Neural cell (in vitro differentiated cells): Measurements from ENCODE around the gene ANO4. TPM values are rescaled to one million over a fixed set of nuclear protein-coding genes. Genes with fewer than 3 reads are reported as not detected.

Experiments
- H2AFZ ChIP-seq: fragments of 200-600, 300-800 bp; sonication (generic), shearing (Covaris generic); 2 replicates; pipeline ENCODE4 v1.6.0; 2014; ENCODE audit warnings: low read depth, mild to moderate bottlenecking, antibody characterized with exemption, low read length, moderate library complexity
- H3F3A ChIP-seq: fragments of 200-600 bp; shearing (Covaris generic); 2 replicates; pipeline ENCODE4 v1.6.1; 2016; ENCODE audit warnings: mild to moderate bottlenecking, moderate library complexity, mixed read lengths, antibody characterized with exemption, low read length; ENCODE audit not compliant: insufficient read depth, poor library complexity, severe bottlenecking
- H3K27ac ChIP-seq: fragments of 200-600, 300-800 bp; sonication (generic), shearing (Covaris generic); 2 replicates; pipeline ENCODE4 v1.5.1; 2014; ENCODE audit warnings: mild to moderate bottlenecking, low read length, moderate library complexity
- H3K27me3 ChIP-seq: fragments of 300-800, 200-600 bp; sonication (generic), shearing (Covaris generic); 2 replicates; pipeline ENCODE4 v1.6.0; 2014; ENCODE audit warnings: mild to moderate bottlenecking, low read depth, low read length, moderate library complexity; ENCODE audit not compliant: insufficient read depth
- H3K36me3 ChIP-seq: fragments of 300-800, 200-600 bp; sonication (generic), shearing (Covaris generic); 2 replicates; pipeline ENCODE4 v1.5.1; 2014; ENCODE audit warnings: mild to moderate bottlenecking, antibody characterized with exemption, low read length, moderate library complexity; ENCODE audit not compliant: insufficient read depth
- H3K4me2 ChIP-seq: fragments of 300-800, 200-600 bp; sonication (generic), shearing (Covaris generic); 2 replicates; pipeline ENCODE4 v1.6.0; 2014; ENCODE audit warnings: mild to moderate bottlenecking, low read length
- H3K4me3 ChIP-seq: fragments of 300-800, 200-600 bp; sonication (generic), shearing (Covaris generic); 2 replicates; pipeline ENCODE4 v1.5.1; 2014; ENCODE audit warnings: mild to moderate bottlenecking, low read length, moderate library complexity
- H3K79me2 ChIP-seq: fragments of 200-600 bp; shearing (Covaris generic); replicated peaks from 2 replicates; pipeline ENCODE4 v1.6.0; 2014; ENCODE audit warnings: mild to moderate bottlenecking, low read length, moderate library complexity; ENCODE audit not compliant: insufficient read depth
- H3K9ac ChIP-seq: fragments of 300-800, 200-600 bp; sonication (generic), shearing (Covaris generic); 2 replicates; pipeline ENCODE4 v1.6.1; 2016; ENCODE audit warnings: mild to moderate bottlenecking, low read length, mixed read lengths
- H3K9me2 ChIP-seq: fragments of 200-600 bp; shearing (Covaris generic); 2 replicates; pipeline ENCODE4 v1.6.1; 2016; ENCODE audit warnings: mild to moderate bottlenecking, low read length, mixed read lengths; ENCODE audit not compliant: insufficient read depth
- H3K9me3 ChIP-seq: fragments of 200-600, 300-800 bp; sonication (generic), shearing (Covaris generic); 2 replicates; pipeline ENCODE4 v1.6.1; 2016; ENCODE audit warnings: mild to moderate bottlenecking, mixed run types, low read length, moderate library complexity, mixed read lengths
- H4K20me1 ChIP-seq: fragments of 200-600 bp; shearing (Covaris generic); 2 replicates; pipeline ENCODE4 v1.6.1; 2016; ENCODE audit warnings: mild to moderate bottlenecking, mixed run types; ENCODE audit not compliant: insufficient read depth
- EP300 ChIP-seq: fragments of 450-650 bp; conservative IDR thresholded peaks from 2 replicates; pipeline ENCODE4 v1.6.1; 2014; ENCODE audit warnings: antibody characterized with exemption, mild to moderate bottlenecking, moderate library complexity; ENCODE audit not compliant: poor library complexity, severe bottlenecking
- EZH2 ChIP-seq: fragments of 200-600, 300-800 bp; shearing (Covaris generic), sonication (generic); IDR thresholded peaks from 2 replicates; pipeline ENCODE4 v1.6.1; 2014; ENCODE audit warnings: antibody characterized with exemption, low read length, borderline replicate concordance, mild to moderate bottlenecking; ENCODE audit not compliant: insufficient read depth, poor library complexity, severe bottlenecking
- MXI1 ChIP-seq: fragments of 450-650 bp; conservative IDR thresholded peaks from 2 replicates; pipeline ENCODE4 v1.6.1; 2014; ENCODE audit warnings: antibody characterized with exemption, mild to moderate bottlenecking; ENCODE audit not compliant: poor library complexity, severe bottlenecking
- POLR2AphosphoS5 ChIP-seq: IDR thresholded peaks from 2 replicates; pipeline ENCODE4 v1.6.1; 2012
- RAD21 ChIP-seq: fragments of 450-650 bp; conservative IDR thresholded peaks from 2 replicates; pipeline ENCODE4 v1.6.1; 2014; ENCODE audit warnings: antibody characterized with exemption, mild to moderate bottlenecking, moderate library complexity
- SMC3 ChIP-seq: fragments of 450-650 bp; conservative IDR thresholded peaks from 2 replicates; pipeline ENCODE4 v1.6.1; 2014; ENCODE audit warnings: antibody characterized with exemption, mild to moderate bottlenecking, moderate library complexity; ENCODE audit not compliant: poor library complexity
- TAF1 ChIP-seq: IDR thresholded peaks from 2 replicates; pipeline ENCODE4 v1.6.1; 2012; ENCODE audit warnings: low read depth
- polyA plus RNA-seq: library from polyadenylated mRNA; depleted of rRNA; stranded (reverse); fragments of >200 nt; gene quantifications from 2 replicates; pipeline ENCODE4 v1.2.3, GENCODE V29; 2014
- TF ChIP-seq, protein P1 (sequence below): fragments of 450-650 bp; IDR thresholded peaks from 2 replicates; pipeline ENCODE4 v1.5.1; 2014; ENCODE audit warnings: antibody characterized with exemption, mild to moderate bottlenecking, moderate library complexity; ENCODE audit not compliant: poor library complexity, severe bottlenecking
- TF ChIP-seq, protein P2 (sequence below): IDR thresholded peaks from 2 replicates; pipeline ENCODE4 v1.6.1; 2012; ENCODE audit warnings: borderline replicate concordance

Gene ANO4
- polyA plus RNA-seq, 1 donor from 2014 or later = 11.1 TPM

DNA sequence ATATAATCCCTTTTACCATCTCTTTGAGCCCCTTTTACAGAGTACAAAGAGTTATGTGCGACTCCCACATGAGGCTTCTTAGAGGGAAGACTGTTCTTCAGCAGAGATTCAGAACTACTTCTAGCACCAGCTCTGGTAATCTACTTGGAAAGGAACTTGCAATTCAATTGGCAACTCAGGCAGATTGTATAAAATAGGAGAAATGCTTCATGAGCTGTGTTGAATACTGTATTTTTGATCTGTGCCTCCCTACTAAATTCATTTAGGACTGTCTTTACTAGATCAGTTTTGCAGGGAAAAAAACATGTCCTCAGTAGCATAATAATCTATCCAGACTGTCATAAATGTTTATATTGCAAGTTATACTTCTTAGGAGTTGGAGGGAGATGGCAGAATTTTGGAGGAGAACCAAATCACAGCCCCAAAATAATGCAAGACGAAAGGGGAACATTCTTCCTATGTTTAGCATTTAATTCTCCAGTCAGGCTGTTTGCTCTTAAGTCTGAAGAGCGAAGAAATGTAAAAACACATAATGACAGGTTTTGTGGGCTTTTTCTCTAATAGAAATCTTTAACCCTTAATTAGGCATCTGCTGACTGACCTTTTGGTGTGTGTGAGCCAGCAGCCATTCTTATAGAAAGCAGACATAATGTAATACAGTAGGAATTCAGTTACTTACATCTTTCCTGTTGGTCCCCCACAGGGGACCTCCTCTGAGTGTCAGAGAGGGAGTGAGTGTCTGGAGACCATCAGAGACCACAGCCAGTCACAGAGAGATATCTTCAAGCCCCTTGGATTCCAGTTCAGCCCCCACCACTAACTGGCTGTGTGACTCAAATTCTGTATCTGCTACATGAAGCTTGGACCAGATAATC is 3.9 kb downstream of the ANO4 start:
- Histone ChIP-seq H3K4me2 (no peak overlapping the region), H3K27ac (no peak overlapping the region), H3K9me3 (no peaks in the 10 kb centered on the region), H3K9me2 (no peaks in the 10 kb centered on the region), H3K27me3 (no peaks in the 10 kb centered on the region), H3K4me3 (no peak overlapping the region), H3K36me3 (no peaks in the 10 kb centered on the region), H3K9ac (no peak overlapping the region), H2AFZ (no peak overlapping the region), H4K20me1 (no peaks in the 10 kb centered on the region), H3K79me2 (no peaks in the 10 kb centered on the region), H3F3A (no peaks in the 10 kb centered on the region)
- TF ChIP-seq, protein P1, sequence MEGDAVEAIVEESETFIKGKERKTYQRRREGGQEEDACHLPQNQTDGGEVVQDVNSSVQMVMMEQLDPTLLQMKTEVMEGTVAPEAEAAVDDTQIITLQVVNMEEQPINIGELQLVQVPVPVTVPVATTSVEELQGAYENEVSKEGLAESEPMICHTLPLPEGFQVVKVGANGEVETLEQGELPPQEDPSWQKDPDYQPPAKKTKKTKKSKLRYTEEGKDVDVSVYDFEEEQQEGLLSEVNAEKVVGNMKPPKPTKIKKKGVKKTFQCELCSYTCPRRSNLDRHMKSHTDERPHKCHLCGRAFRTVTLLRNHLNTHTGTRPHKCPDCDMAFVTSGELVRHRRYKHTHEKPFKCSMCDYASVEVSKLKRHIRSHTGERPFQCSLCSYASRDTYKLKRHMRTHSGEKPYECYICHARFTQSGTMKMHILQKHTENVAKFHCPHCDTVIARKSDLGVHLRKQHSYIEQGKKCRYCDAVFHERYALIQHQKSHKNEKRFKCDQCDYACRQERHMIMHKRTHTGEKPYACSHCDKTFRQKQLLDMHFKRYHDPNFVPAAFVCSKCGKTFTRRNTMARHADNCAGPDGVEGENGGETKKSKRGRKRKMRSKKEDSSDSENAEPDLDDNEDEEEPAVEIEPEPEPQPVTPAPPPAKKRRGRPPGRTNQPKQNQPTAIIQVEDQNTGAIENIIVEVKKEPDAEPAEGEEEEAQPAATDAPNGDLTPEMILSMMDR = no peak
- TF ChIP-seq, protein P2, sequence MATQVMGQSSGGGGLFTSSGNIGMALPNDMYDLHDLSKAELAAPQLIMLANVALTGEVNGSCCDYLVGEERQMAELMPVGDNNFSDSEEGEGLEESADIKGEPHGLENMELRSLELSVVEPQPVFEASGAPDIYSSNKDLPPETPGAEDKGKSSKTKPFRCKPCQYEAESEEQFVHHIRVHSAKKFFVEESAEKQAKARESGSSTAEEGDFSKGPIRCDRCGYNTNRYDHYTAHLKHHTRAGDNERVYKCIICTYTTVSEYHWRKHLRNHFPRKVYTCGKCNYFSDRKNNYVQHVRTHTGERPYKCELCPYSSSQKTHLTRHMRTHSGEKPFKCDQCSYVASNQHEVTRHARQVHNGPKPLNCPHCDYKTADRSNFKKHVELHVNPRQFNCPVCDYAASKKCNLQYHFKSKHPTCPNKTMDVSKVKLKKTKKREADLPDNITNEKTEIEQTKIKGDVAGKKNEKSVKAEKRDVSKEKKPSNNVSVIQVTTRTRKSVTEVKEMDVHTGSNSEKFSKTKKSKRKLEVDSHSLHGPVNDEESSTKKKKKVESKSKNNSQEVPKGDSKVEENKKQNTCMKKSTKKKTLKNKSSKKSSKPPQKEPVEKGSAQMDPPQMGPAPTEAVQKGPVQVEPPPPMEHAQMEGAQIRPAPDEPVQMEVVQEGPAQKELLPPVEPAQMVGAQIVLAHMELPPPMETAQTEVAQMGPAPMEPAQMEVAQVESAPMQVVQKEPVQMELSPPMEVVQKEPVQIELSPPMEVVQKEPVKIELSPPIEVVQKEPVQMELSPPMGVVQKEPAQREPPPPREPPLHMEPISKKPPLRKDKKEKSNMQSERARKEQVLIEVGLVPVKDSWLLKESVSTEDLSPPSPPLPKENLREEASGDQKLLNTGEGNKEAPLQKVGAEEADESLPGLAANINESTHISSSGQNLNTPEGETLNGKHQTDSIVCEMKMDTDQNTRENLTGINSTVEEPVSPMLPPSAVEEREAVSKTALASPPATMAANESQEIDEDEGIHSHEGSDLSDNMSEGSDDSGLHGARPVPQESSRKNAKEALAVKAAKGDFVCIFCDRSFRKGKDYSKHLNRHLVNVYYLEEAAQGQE = no peak
- TF ChIP-seq TAF1 (no peak), MXI1 (no peak), POLR2AphosphoS5 (no peak), SMC3 (no peak), EZH2 (no peak), EP300 (no peak), RAD21 (no peak)

DNA sequence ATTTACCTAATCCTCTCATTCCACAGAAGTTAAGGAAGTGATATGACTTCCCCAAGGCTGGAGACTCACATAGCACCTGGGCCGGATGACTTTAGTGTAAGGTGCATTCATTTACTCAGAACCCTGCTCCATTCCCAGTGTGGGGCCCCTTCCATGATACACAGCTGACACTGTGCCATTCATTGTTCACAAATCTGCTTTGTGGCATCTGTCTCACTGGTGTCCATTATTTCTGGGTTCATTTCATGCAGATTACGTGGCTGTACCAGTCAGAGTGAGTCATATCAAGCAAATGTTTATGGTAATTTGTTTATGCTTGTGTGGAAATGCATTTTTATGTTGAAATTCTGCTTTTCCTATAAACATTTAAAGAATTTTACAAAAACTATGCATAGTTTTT is 5.2 kb downstream of the ANO4 start:
- H2AFZ ChIP-seq = no peak overlapping the region
- TF ChIP-seq SMC3 (no peak), MXI1 (no peak), EZH2 (no peak), RAD21 (no peak), TAF1 (no peak), POLR2AphosphoS5 (no peak)
- TF ChIP-seq, protein P2 = no peak
- TF ChIP-seq, protein P1 = no peak
- H3K27ac ChIP-seq = no peak overlapping the region
- H3K9me2 ChIP-seq = no peaks in the 10 kb centered on the region
- no peaks in the 10 kb centered on the region for H3K79me2 ChIP-seq
- no peak overlapping the region for H3K4me3 ChIP-seq
- H3K27me3 ChIP-seq = no peaks in the 10 kb centered on the region
- H3K4me2 ChIP-seq = no peak overlapping the region
- H3K9ac ChIP-seq = no peak overlapping the region
- H3K36me3 ChIP-seq = no peaks in the 10 kb centered on the region
- no peaks in the 10 kb centered on the region for H3K9me3 ChIP-seq
- H3F3A ChIP-seq = no peaks in the 10 kb centered on the region
- H4K20me1 ChIP-seq = no peaks in the 10 kb centered on the region
